ENCODE data around the gene CCDC81.

DNA sequence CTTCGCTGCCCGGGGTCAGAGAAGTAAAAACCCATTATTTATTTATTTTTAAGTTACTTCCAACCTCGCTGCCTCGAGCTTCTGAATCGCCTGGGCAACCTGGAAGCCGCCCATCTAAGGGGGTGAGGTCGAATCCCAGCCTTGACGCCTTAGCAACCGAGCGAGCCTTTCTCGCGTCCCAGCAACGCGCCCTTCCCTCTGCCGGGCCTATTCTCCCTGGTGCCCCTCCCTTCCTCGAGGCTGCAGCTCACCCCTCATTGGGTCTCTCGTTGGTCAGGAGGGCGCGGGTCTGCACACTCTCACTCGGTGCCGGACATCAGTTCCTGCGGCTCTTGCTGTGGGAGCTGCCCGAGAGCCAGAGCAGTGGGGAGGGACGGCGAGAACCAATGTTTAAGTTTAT, at the start of gene CCDC81:
- TF ChIP-seq, protein P1, sequence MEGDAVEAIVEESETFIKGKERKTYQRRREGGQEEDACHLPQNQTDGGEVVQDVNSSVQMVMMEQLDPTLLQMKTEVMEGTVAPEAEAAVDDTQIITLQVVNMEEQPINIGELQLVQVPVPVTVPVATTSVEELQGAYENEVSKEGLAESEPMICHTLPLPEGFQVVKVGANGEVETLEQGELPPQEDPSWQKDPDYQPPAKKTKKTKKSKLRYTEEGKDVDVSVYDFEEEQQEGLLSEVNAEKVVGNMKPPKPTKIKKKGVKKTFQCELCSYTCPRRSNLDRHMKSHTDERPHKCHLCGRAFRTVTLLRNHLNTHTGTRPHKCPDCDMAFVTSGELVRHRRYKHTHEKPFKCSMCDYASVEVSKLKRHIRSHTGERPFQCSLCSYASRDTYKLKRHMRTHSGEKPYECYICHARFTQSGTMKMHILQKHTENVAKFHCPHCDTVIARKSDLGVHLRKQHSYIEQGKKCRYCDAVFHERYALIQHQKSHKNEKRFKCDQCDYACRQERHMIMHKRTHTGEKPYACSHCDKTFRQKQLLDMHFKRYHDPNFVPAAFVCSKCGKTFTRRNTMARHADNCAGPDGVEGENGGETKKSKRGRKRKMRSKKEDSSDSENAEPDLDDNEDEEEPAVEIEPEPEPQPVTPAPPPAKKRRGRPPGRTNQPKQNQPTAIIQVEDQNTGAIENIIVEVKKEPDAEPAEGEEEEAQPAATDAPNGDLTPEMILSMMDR (IDR thresholded peaks at IDR 0.05; ENCODE audit: low read depth, low read length) = no peak
- TF ChIP-seq EZH2phosphoT487 (IDR thresholded peaks at IDR 0.05; ENCODE audit: low read depth) = no peak

All from OCI-LY3 (cell line).